IMR-90 (cell line): ENCODE measurements around the gene FANCM. TPM values are rescaled to one million over a fixed set of nuclear protein-coding genes. Genes with fewer than 3 reads are reported as not detected.
A peak's percentile ranks its signal among the peaks of the same experiment; 100 is the strongest.

Source experiments
- microRNA-seq, 2 experiments: library from miRNA; stranded (forward) in 1 of 2; unstranded in 1 of 2; fragments of 10-50 nt in 1 of 2; fragments of <30 nt in 1 of 2; gene quantifications in 1 of 2; microRNA quantifications in 1 of 2; one replicate each; pipeline versions ENCODE3 to v1.1.0; 2013 to 2020; ENCODE audit not compliant: insufficient read depth in 1 of 2, insufficient read length in 1 of 2, unreplicated experiment in 1 of 2
- polyA plus RNA-seq, 3 experiments: library from polyadenylated mRNA; depleted of rRNA; stranded (reverse); fragments of >200 nt; gene quantifications; 2 replicates each; pipeline ENCODE4 v1.2.3, GENCODE V29; 2012; ENCODE audit warnings: low replicate concordance in 1 of 3
- small RNA-seq, 5 experiments: library from RNA; depleted of rRNA; stranded (forward); fragments of <200 nt; gene quantifications; one replicate each; pipeline ENCODE3, GENCODE V24; 2012
- total RNA-seq: library from RNA; depleted of rRNA; stranded (reverse); fragments of >200 nt; gene quantifications from 2 replicates; pipeline ENCODE4 v1.2.3, GENCODE V29; 2012; rRNA removed

FANCM gene
- total and polyA plus RNA-seq, 2 of the 4 experiments (the other 2 are of a cell fraction) = 1.7 to 7.0 TPM

Small RNA genes lying within 50 kb of the gene (microRNA-seq; reads per million reads assigned to microRNA genes)
- gene RF00151 (ENCODE audit: insufficient read depth, insufficient read length) (not detected), gene SNORD127 (ENCODE audit: insufficient read depth, insufficient read length) (11.4 reads per million, percentile 20 among the genes with 10 or more reads in this experiment)

Small RNA genes lying within 50 kb of the gene (small RNA-seq; reads per million reads assigned to genes)
- 0 reads per million in 5 experiments for gene RF00151
- gene SNORD127 = 206 to 19,370 (median 583) reads per million in 5 experiments

Other genes with a start within 250 kb of the FANCM start
- gene KLHL28, start 174.0 kb upstream of the FANCM start, total RNA-seq = 7.7 and 11.4 TPM in 2 replicates
- gene KLHL28, start 174.0 kb upstream of the FANCM start, polyA plus RNA-seq (2012; rRNA removed) = 2.5 and 2.9 TPM in 2 replicates
- gene TOGARAM1, start 173.7 kb upstream of the FANCM start, total RNA-seq = 11.1 and 13.4 TPM in 2 replicates
- 2.5 and 3.1 TPM in 2 replicates for gene TOGARAM1, start 173.7 kb upstream of the FANCM start, polyA plus RNA-seq (2012; rRNA removed)
- gene PRPF39, start 51.8 kb upstream of the FANCM start, total RNA-seq = 25.6 and 29.6 TPM in 2 replicates
- gene PRPF39, start 51.8 kb upstream of the FANCM start, polyA plus RNA-seq (2012; rRNA removed) = 13.1 and 18.1 TPM in 2 replicates
- gene FKBP3, start 1.4 kb upstream of the FANCM start, total RNA-seq = 8.6 and 31.1 TPM in 2 replicates
- 40.2 and 45.3 TPM in 2 replicates for gene FKBP3, start 1.4 kb upstream of the FANCM start, polyA plus RNA-seq (2012; rRNA removed)
- gene MIS18BP1, start 117.3 kb downstream of the FANCM start, total RNA-seq = 18.6 and 29.7 TPM in 2 replicates
- gene MIS18BP1, start 117.3 kb downstream of the FANCM start, polyA plus RNA-seq (2012; rRNA removed) = 8.6 and 10.6 TPM in 2 replicates